SK-N-SH (cell line): ENCODE measurements around the gene DISP1. TPM values are rescaled to one million over a fixed set of nuclear protein-coding genes. Genes with fewer than 3 reads are reported as not detected.

Source experiments
- CTCF ChIA-PET: fragments of 300-600, 350-600 bp; formaldehyde crosslinking; extraction: SDS; loops from one replicate; lab custom pipeline; 2021; lab: Yijun Ruan, JAX
- POLR2A ChIA-PET: fragments of 350-600 bp; sonication (Branson Sonifier 250); formaldehyde crosslinking; extraction: SDS; loops from one replicate; lab custom pipeline; 2020; ENCODE audit warnings: antibody characterized with exemption, inconsistent platforms; lab: Yijun Ruan, JAX
- DNase-seq: peaks from one replicate; pipeline ENCODE4 v3.0.0; 2012
- H2AFZ ChIP-seq: fragments of 200-600 bp; sonication (generic); 2 replicates; pipeline ENCODE4 v1.8.1; 2016; ENCODE audit warnings: antibody characterized with exemption, mild to moderate bottlenecking, low read depth
- H3F3A ChIP-seq: fragments of 200-600 bp; sonication (generic); replicated peaks from 2 replicates; pipeline ENCODE3; 2016; ENCODE audit warnings: antibody characterized with exemption, mild to moderate bottlenecking; ENCODE audit not compliant: insufficient read depth
- H3K27ac ChIP-seq, 2 experiments: fragments of 200-500 bp in 1 of 2; fragments of 200-600 bp in 1 of 2; sonication (Bioruptor generic) in 1 of 2; sonication (generic), shearing (Covaris generic) in 1 of 2; 2 replicates each; pipeline versions ENCODE4 v1.5.1 to v1.6.1; 2014 to 2016; ENCODE audit warnings: low read depth in 2 of 2, inconsistent platforms in 1 of 2, low read length in 1 of 2, mild to moderate bottlenecking in 1 of 2, mixed read lengths in 1 of 2
- H3K27me3 ChIP-seq: fragments of 200-600 bp; sonication (generic), shearing (Covaris generic); 2 replicates; pipeline ENCODE4 v1.6.1; 2016; ENCODE audit warnings: mixed run types; ENCODE audit not compliant: insufficient read depth
- H3K36me3 ChIP-seq, 2 experiments: fragments of 200-500 bp in 1 of 2; fragments of 200-600 bp in 1 of 2; sonication (Bioruptor generic) in 1 of 2; sonication (generic) in 1 of 2; replicated peaks in 1 of 2; 2 replicates each; pipeline versions ENCODE3 to v1.5.1; 2014 to 2016; ENCODE audit warnings: low read length in 1 of 2, mild to moderate bottlenecking in 1 of 2; ENCODE audit not compliant: insufficient read depth in 2 of 2, control insufficient read depth in 1 of 2
- H3K4me1 ChIP-seq, 2 experiments: fragments of 200-500 bp in 1 of 2; fragments of 200-600 bp in 1 of 2; sonication (Bioruptor generic) in 1 of 2; sonication (generic), shearing (Covaris generic) in 1 of 2; 2 replicates each; pipeline versions ENCODE4 v1.5.1 to v1.6.1; 2014 to 2016; ENCODE audit warnings: low read depth in 1 of 2, low read length in 1 of 2, mixed run types in 1 of 2; ENCODE audit not compliant: insufficient read depth in 2 of 2, control insufficient read depth in 1 of 2
- H3K4me2 ChIP-seq: fragments of 200-600 bp; sonication (generic), shearing (Covaris generic); 2 replicates; pipeline ENCODE4 v1.6.1; 2017; ENCODE audit warnings: mixed run types
- H3K4me3 ChIP-seq, 2 experiments: fragments of 200-500 bp in 1 of 2; fragments of 200-600 bp in 1 of 2; sonication (Bioruptor generic) in 1 of 2; sonication (generic), shearing (Covaris generic) in 1 of 2; 2 replicates each; pipeline versions ENCODE4 v1.5.1 to v1.8.1; 2014 to 2016; ENCODE audit warnings: low read depth in 2 of 2, inconsistent platforms in 1 of 2, low read length in 1 of 2, mild to moderate bottlenecking in 1 of 2, mixed read lengths in 1 of 2, moderate library complexity in 1 of 2
- H3K79me2 ChIP-seq: fragments of 200-600 bp; sonication (generic); 2 replicates; pipeline ENCODE4 v1.8.1; 2017; ENCODE audit warnings: mild to moderate bottlenecking; ENCODE audit not compliant: insufficient read depth
- H3K9ac ChIP-seq: fragments of 200-600 bp; sonication (generic); 2 replicates; pipeline ENCODE4 v1.6.1; 2017; ENCODE audit warnings: mixed run types
- H3K9me2 ChIP-seq: fragments of 200-600 bp; sonication (generic); 2 replicates; pipeline ENCODE4 v1.6.1; 2017; ENCODE audit warnings: mixed run types
- H3K9me3 ChIP-seq: fragments of 200-600 bp; sonication (generic); 2 replicates; pipeline ENCODE4 v1.6.1; 2017; ENCODE audit warnings: mixed run types, mild to moderate bottlenecking, moderate library complexity
- H4K20me1 ChIP-seq: fragments of 200-600 bp; sonication (generic); 2 replicates; pipeline ENCODE4 v1.6.1; 2017; ENCODE audit warnings: mild to moderate bottlenecking, mixed run types; ENCODE audit not compliant: insufficient read depth
- CHD2 ChIP-seq: fragments of 150-350 bp; IDR thresholded peaks from 2 replicates; pipeline ENCODE4 v1.6.1; 2018; ENCODE audit warnings: low read length; ENCODE audit not compliant: partially characterized antibody
- ELF1 ChIP-seq: IDR thresholded peaks from 2 replicates; pipeline ENCODE4 v1.4.0; 2012
- FOXJ3 ChIP-seq: sonication (generic); formaldehyde crosslinking; IDR thresholded peaks from 2 replicates; pipeline ENCODE4 v1.5.1; 2020; ENCODE audit warnings: mild to moderate bottlenecking, missing genetic modification reagents
- FOXM1 ChIP-seq: IDR thresholded peaks from 2 replicates; pipeline ENCODE4 v1.4.0; 2012; ENCODE audit warnings: low read depth, mild to moderate bottlenecking
- IRF3 ChIP-seq: fragments of 150-350 bp; IDR thresholded peaks from 2 replicates; pipeline ENCODE4 v1.6.1; 2016; ENCODE audit warnings: mild to moderate bottlenecking, low read depth, low read length
- PBX3 ChIP-seq: IDR thresholded peaks from 2 replicates; pipeline ENCODE4; 2012
- RAD21 ChIP-seq: IDR thresholded peaks from 2 replicates; pipeline ENCODE4 v1.6.1; 2012; ENCODE audit warnings: mild to moderate bottlenecking, low read length
- RFX5 ChIP-seq: IDR thresholded peaks from 2 replicates; pipeline ENCODE4 v1.6.1; 2012; ENCODE audit warnings: mild to moderate bottlenecking, improper control_type of control experiment, low read length
- SIN3A ChIP-seq: IDR thresholded peaks from 2 replicates; pipeline ENCODE4 v1.6.1; 2012; ENCODE audit warnings: low read depth, mild to moderate bottlenecking, low read length, moderate library complexity, borderline replicate concordance
- WGBS: methylation state at CpG from one replicate; pipeline ENCODE4 v1.1.6; 2017; ENCODE audit warnings: low lambda C conversion rate; 5-methylcytosine and 5-hydroxymethylcytosine counted together
- polyA plus RNA-seq, 3 experiments: library from polyadenylated mRNA; depleted of rRNA; stranded (reverse); fragments of >200 nt; gene quantifications; 2 replicates each; pipeline ENCODE4 v1.2.3, GENCODE V29; 2012
- TF ChIP-seq, protein P1 (sequence below): IDR thresholded peaks from 2 replicates; pipeline ENCODE4 v1.4.0; 2012; ENCODE audit warnings: low read depth, borderline replicate concordance
- TF ChIP-seq, protein P2 (sequence below): fragments of 150-350 bp; IDR thresholded peaks from 2 replicates; pipeline ENCODE4 v1.6.1; 2017; ENCODE audit warnings: antibody characterized with exemption, low read length, low read depth, borderline replicate concordance
- TF ChIP-seq, protein P3 (sequence below): IDR thresholded peaks from 2 replicates; pipeline ENCODE4 v1.6.1; 2012; ENCODE audit warnings: mild to moderate bottlenecking, low read depth, low read length, moderate library complexity

Gene DISP1
- polyA plus RNA-seq, 1 of the 3 experiments (the other 2 are of a cell fraction), result 4.4 TPM

DNA sequence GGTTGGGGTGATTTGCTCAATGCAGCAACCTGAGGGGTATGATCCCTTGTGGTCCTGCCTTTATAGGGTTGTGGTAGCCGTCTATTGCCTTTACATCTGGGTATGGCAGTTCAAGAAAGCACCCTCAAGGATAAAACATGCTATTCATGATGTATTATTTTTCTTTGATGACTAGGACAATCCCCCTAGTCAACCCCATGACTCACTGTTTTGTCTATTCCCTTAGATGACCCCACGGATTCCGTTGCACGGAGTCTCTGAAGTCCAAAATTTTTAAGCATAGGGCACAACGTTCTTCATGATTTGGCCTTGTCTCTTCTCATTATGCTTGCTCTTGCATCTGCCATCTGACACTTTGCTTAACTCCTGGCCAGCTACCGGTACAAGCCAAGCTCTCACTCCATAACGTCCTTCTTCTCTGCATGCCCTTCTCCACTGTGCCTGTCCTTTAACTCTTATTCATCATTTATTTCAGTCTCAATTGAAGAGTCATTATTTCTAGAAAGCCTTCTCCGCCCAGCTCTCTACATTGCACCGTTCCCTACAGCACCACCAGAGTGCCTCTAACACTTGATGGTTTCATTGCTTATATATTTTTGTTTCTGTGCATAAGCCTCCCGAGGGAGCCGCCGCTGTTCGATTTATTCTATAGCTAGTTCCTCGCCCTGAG is 838 bp upstream of the DISP1 start:
- H4K20me1 ChIP-seq, result peaks cover 5% of the 10 kb centered on the region
- H3K9me2 ChIP-seq, result no peaks in the 10 kb centered on the region
- peak overlapping the region; percentile 81; the same call in 1 of the 2 replicates for H3K4me2 ChIP-seq
- ChIA-PET POLR2A (no interaction called here), CTCF (interaction anchor here (0.6 to 1.1 kb wide), 2 partner anchors 189 to 197 kb away, joined by 3 read pairs; no protein-coding TSS in a partner anchor)
- H3K79me2 ChIP-seq, result peaks cover 27% of the 10 kb centered on the region
- peak overlapping the region in 1 of 2 experiments; percentile 85; a peak in 3 of 4 replicates for H3K4me3 ChIP-seq
- H3K36me3 ChIP-seq, result no peaks in the 10 kb centered on the region
- H3K27ac ChIP-seq, result peak overlapping the region; percentile 92 to 97
- H3K9me3 ChIP-seq, result no peaks in the 10 kb centered on the region
- H3F3A ChIP-seq, result peaks cover 22% of the 10 kb centered on the region
- H2AFZ ChIP-seq, result peak overlapping the region; percentile 92
- H3K4me1 ChIP-seq, result peaks cover 15 to 25% of the 10 kb centered on the region in 2 experiments; a peak in 2 of 4 replicates
- no peak for DNase-seq
- no peak for TF ChIP-seq RAD21
- TF ChIP-seq FOXJ3 (CRISPR knock-in tag), result no peak
- TF ChIP-seq, protein P1, sequence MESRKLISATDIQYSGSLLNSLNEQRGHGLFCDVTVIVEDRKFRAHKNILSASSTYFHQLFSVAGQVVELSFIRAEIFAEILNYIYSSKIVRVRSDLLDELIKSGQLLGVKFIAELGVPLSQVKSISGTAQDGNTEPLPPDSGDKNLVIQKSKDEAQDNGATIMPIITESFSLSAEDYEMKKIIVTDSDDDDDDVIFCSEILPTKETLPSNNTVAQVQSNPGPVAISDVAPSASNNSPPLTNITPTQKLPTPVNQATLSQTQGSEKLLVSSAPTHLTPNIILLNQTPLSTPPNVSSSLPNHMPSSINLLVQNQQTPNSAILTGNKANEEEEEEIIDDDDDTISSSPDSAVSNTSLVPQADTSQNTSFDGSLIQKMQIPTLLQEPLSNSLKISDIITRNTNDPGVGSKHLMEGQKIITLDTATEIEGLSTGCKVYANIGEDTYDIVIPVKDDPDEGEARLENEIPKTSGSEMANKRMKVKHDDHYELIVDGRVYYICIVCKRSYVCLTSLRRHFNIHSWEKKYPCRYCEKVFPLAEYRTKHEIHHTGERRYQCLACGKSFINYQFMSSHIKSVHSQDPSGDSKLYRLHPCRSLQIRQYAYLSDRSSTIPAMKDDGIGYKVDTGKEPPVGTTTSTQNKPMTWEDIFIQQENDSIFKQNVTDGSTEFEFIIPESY, result no peak
- TF ChIP-seq, protein P2, sequence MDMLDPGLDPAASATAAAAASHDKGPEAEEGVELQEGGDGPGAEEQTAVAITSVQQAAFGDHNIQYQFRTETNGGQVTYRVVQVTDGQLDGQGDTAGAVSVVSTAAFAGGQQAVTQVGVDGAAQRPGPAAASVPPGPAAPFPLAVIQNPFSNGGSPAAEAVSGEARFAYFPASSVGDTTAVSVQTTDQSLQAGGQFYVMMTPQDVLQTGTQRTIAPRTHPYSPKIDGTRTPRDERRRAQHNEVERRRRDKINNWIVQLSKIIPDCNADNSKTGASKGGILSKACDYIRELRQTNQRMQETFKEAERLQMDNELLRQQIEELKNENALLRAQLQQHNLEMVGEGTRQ, result no peak
- no peak for TF ChIP-seq IRF3
- TF ChIP-seq ELF1, result no peak
- TF ChIP-seq SIN3A, result no peak
- TF ChIP-seq, protein P3, sequence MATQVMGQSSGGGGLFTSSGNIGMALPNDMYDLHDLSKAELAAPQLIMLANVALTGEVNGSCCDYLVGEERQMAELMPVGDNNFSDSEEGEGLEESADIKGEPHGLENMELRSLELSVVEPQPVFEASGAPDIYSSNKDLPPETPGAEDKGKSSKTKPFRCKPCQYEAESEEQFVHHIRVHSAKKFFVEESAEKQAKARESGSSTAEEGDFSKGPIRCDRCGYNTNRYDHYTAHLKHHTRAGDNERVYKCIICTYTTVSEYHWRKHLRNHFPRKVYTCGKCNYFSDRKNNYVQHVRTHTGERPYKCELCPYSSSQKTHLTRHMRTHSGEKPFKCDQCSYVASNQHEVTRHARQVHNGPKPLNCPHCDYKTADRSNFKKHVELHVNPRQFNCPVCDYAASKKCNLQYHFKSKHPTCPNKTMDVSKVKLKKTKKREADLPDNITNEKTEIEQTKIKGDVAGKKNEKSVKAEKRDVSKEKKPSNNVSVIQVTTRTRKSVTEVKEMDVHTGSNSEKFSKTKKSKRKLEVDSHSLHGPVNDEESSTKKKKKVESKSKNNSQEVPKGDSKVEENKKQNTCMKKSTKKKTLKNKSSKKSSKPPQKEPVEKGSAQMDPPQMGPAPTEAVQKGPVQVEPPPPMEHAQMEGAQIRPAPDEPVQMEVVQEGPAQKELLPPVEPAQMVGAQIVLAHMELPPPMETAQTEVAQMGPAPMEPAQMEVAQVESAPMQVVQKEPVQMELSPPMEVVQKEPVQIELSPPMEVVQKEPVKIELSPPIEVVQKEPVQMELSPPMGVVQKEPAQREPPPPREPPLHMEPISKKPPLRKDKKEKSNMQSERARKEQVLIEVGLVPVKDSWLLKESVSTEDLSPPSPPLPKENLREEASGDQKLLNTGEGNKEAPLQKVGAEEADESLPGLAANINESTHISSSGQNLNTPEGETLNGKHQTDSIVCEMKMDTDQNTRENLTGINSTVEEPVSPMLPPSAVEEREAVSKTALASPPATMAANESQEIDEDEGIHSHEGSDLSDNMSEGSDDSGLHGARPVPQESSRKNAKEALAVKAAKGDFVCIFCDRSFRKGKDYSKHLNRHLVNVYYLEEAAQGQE, result no peak
- TF ChIP-seq PBX3, result no peak
- TF ChIP-seq RFX5, result no peak
- TF ChIP-seq FOXM1, result no peak
- TF ChIP-seq CHD2, result no peak
- H3K9ac ChIP-seq, result peak overlapping the region; percentile 86; the same call in 1 of the 2 replicates
- 71% methylated on average over 14 of the region's 14 CpGs for WGBS
- H3K27me3 ChIP-seq, result no peaks in the 10 kb centered on the region
